SK-N-MC (cell line): ENCODE data around the gene OR6C65.

Source experiments
- EZH2 ChIP-seq: fragments of 200-600 bp; sonication (generic); IDR thresholded peaks from one replicate; pipeline ENCODE4 v1.6.1; 2017; ENCODE audit warnings: antibody characterized with exemption
- POLR2AphosphoS5 ChIP-seq: IDR thresholded peaks from 2 replicates; pipeline ENCODE4 v1.6.1; 2012; ENCODE audit warnings: mild to moderate bottlenecking, low read depth, low read length, borderline replicate concordance

- no peak for TF ChIP-seq EZH2
- TF ChIP-seq POLR2AphosphoS5 = no peak
These were observed 4.0 kb upstream of the OR6C65 start for GRCh38 chr12:55396326-55396725.
